CD14-positive monocyte (primary cell): ENCODE results near the gene RCC2. TPM values are rescaled to one million over a fixed set of nuclear protein-coding genes. Genes with fewer than 3 reads are reported as not detected.

Source experiments
- DNase-seq, 3 donors: peaks; one replicate each; pipeline ENCODE4 v3.0.0-alpha.2; 2011 to 2022
- H2AFZ ChIP-seq: 2 replicates; pipeline ENCODE4 v1.6.0; 2012; ENCODE audit warnings: mild to moderate bottlenecking, low read depth, low read length, inconsistent platforms; ENCODE audit not compliant: insufficient read depth, poor library complexity, severe bottlenecking
- H3K27ac ChIP-seq, 2 donors: 1 replicate in 1 of 2; 2 replicates in 1 of 2; pipeline ENCODE4 v1.5.1; 2012 to 2013; ENCODE audit warnings: low read length in 2 of 2, control low read depth in 1 of 2, inconsistent platforms in 1 of 2, low read depth in 1 of 2, mild to moderate bottlenecking in 1 of 2
- H3K27me3 ChIP-seq, 2 donors: one replicate each; pipeline versions ENCODE4 v1.6.0 to v1.6.1; 2011 to 2013; ENCODE audit warnings: low read length in 2 of 2; ENCODE audit not compliant: control insufficient read depth in 2 of 2, insufficient read depth in 2 of 2
- H3K36me3 ChIP-seq, 2 donors: replicated peaks in 1 of 2; 1 replicate in 1 of 2; 2 replicates in 1 of 2; pipeline versions ENCODE4 v1.5.1 to v1.6.1; 2012 to 2013; ENCODE audit warnings: low read length in 2 of 2, control low read depth in 1 of 2, inconsistent platforms in 1 of 2, mild to moderate bottlenecking in 1 of 2; ENCODE audit not compliant: insufficient read depth in 2 of 2, control insufficient read depth in 1 of 2
- H3K4me1 ChIP-seq, 2 donors: 1 replicate in 1 of 2; 2 replicates in 1 of 2; pipeline versions ENCODE4 v1.5.1 to v1.6.1; 2012 to 2013; ENCODE audit warnings: low read length in 2 of 2, control low read depth in 1 of 2, inconsistent platforms in 1 of 2, mild to moderate bottlenecking in 1 of 2, moderate library complexity in 1 of 2; ENCODE audit not compliant: insufficient read depth in 2 of 2, control insufficient read depth in 1 of 2
- H3K4me2 ChIP-seq: replicated peaks from 2 replicates; pipeline ENCODE3; 2012; ENCODE audit warnings: low read length, moderate library complexity, mild to moderate bottlenecking; ENCODE audit not compliant: poor library complexity, severe bottlenecking; ENCODE audit errors: extremely low read depth
- H3K4me3 ChIP-seq, 3 experiments: fragments of 200-600 bp in 1 of 3; sonication (generic) in 1 of 3; replicated peaks in 1 of 3; 1 replicate in 2 of 3; 2 replicates in 1 of 3; pipeline ENCODE4 v1.5.1; 2011 to 2013; ENCODE audit warnings: low read length in 3 of 3, mild to moderate bottlenecking in 3 of 3, control low read depth in 2 of 3, low read depth in 2 of 3, inconsistent platforms in 1 of 3, moderate library complexity in 1 of 3
- H3K79me2 ChIP-seq: 2 replicates; pipeline ENCODE4 v1.6.0; 2012; ENCODE audit warnings: mild to moderate bottlenecking, control low read depth, inconsistent platforms, low read length, moderate library complexity; ENCODE audit not compliant: insufficient read depth
- H3K9ac ChIP-seq: 2 replicates; pipeline ENCODE4 v1.6.0; 2017; ENCODE audit warnings: low read length, mild to moderate bottlenecking; ENCODE audit not compliant: insufficient read depth, poor library complexity, severe bottlenecking
- H3K9me3 ChIP-seq, 2 donors: replicated peaks in 1 of 2; 1 replicate in 1 of 2; 2 replicates in 1 of 2; pipeline versions ENCODE4 v1.5.1 to v1.6.1; 2012 to 2013; ENCODE audit warnings: low read length in 2 of 2, control low read depth in 1 of 2; ENCODE audit not compliant: control insufficient read depth in 1 of 2, insufficient read depth in 1 of 2
- H4K20me1 ChIP-seq: 2 replicates; pipeline ENCODE4 v1.6.0; 2012; ENCODE audit warnings: mild to moderate bottlenecking, low read length, control low read depth, moderate library complexity; ENCODE audit not compliant: insufficient read depth
- H3K27ac Mint-ChIP-seq, 7 donors: one replicate each; pipeline ENCODE4 v1.8.0; 2020; ENCODE audit warnings: mild to moderate bottlenecking in 7 of 7, mixed read lengths in 7 of 7, moderate library complexity in 6 of 7, inconsistent platforms in 2 of 7
- H3K27me3 Mint-ChIP-seq, 3 donors: one replicate each; pipeline ENCODE4 v1.8.0; 2021 to 2022; ENCODE audit warnings: low read depth in 3 of 3, mild to moderate bottlenecking in 3 of 3, mixed read lengths in 3 of 3, moderate library complexity in 3 of 3, inconsistent platforms in 1 of 3
- H3K36me3 Mint-ChIP-seq, 2 donors: one replicate each; pipeline ENCODE4 v1.8.0; 2020; ENCODE audit warnings: mixed read lengths in 2 of 2, inconsistent platforms in 1 of 2, mild to moderate bottlenecking in 1 of 2
- H3K4me1 Mint-ChIP-seq: one replicate; pipeline ENCODE4 v1.8.0; 2020; ENCODE audit warnings: mild to moderate bottlenecking, mixed read lengths
- H3K4me3 Mint-ChIP-seq, 2 donors: one replicate each; pipeline ENCODE4 v1.8.0; 2020; ENCODE audit warnings: mild to moderate bottlenecking in 2 of 2, mixed read lengths in 2 of 2, moderate library complexity in 1 of 2
- H3K9me3 Mint-ChIP-seq, 7 donors: one replicate each; pipeline ENCODE4 v1.8.0; 2020 to 2022; ENCODE audit warnings: mixed read lengths in 7 of 7, mild to moderate bottlenecking in 6 of 7, moderate library complexity in 6 of 7, inconsistent platforms in 2 of 7
- CTCF ChIP-seq: fragments of 200-600 bp; IDR thresholded peaks from one replicate; pipeline ENCODE4 v1.8.0; 2022; ENCODE audit warnings: antibody characterized with exemption, mild to moderate bottlenecking
- WGBS: methylation state at CpG from one replicate; pipeline ENCODE4 v1.1.5; 2013; ENCODE audit warnings: missing lambda C conversion rate; ENCODE audit not compliant: insufficient coverage; 5-methylcytosine and 5-hydroxymethylcytosine counted together
- intact Hi-C, 2 donors: fragments of 100-400 bp; cut with micrococcal nuclease; formaldehyde crosslinking; loops; one replicate each; pipeline versions ENCODE4 v1.15.0 to v1.15.1; 2023
- polyA plus RNA-seq, 3 donors: library from polyadenylated mRNA; depleted of rRNA in 1 of 3; unstranded in 2 of 3; stranded (reverse) in 1 of 3; fragments of 300-500 nt in 2 of 3; fragments of >200 nt in 1 of 3; fragmentation: Illumina TruSeq in 2 of 3; gene quantifications; 1 replicate in 2 of 3; 2 replicates in 1 of 3; pipeline ENCODE4 v1.2.3, GENCODE V29; 2012 to 2021

Gene RCC2
- polyA plus RNA-seq, 3 donors: 22.3 to 66.3 (median 40.9) TPM

- no peak overlapping the region for H3K4me2 ChIP-seq
- no peak overlapping the region for H3K9ac ChIP-seq
- no peak overlapping the region for H2AFZ ChIP-seq
- H3K36me3 ChIP-seq: no peaks in the 10 kb centered on the region
- no peak overlapping the region for H3K27ac ChIP-seq
- DNase-seq: no peak
- H4K20me1 ChIP-seq: no peaks in the 10 kb centered on the region
- peaks cover 7 to 14% (median 9%) of the 10 kb centered on the region in 3 donors for H3K27me3 Mint-ChIP-seq
- no peaks in the 10 kb centered on the region for H3K4me1 ChIP-seq
- 96% methylated on average over 2 of the region's 5 CpGs for WGBS
- no peaks in the 10 kb centered on the region for H3K36me3 Mint-ChIP-seq
- no peaks in the 10 kb centered on the region for H3K9me3 ChIP-seq
- no peaks in the 10 kb centered on the region for H3K79me2 ChIP-seq
- peaks cover 0 to 2% (median 0%) of the 10 kb centered on the region in 7 donors for H3K9me3 Mint-ChIP-seq
- intact Hi-C loops: no loop called here
- H3K27me3 ChIP-seq: no peaks in the 10 kb centered on the region
- H3K27ac Mint-ChIP-seq: no peak overlapping the region
- H3K4me3 ChIP-seq: no peak overlapping the region
- no peak overlapping the region for H3K4me3 Mint-ChIP-seq
- H3K4me1 Mint-ChIP-seq: peaks cover 4% of the 10 kb centered on the region
- no peak for TF ChIP-seq CTCF
These were observed 33.3 kb upstream of the RCC2 start for GRCh38 chr1:17472814-17473213.

GRCh38 chr1:17471393-17471792, 31.9 kb upstream of the RCC2 start:
- H3K4me1 Mint-ChIP-seq: peaks cover 10% of the 10 kb centered on the region
- TF ChIP-seq CTCF: no peak

More at GRCh38 chr1:17471393-17471792, 31.9 kb upstream of the RCC2 start:
- Histone ChIP-seq H3K27ac (no peak overlapping the region), H3K9ac (no peak overlapping the region), H2AFZ (no peak overlapping the region), H3K36me3 (no peaks in the 10 kb centered on the region), H3K79me2 (no peaks in the 10 kb centered on the region), H3K9me3 (no peaks in the 10 kb centered on the region), H4K20me1 (no peaks in the 10 kb centered on the region), H3K27me3 (no peaks in the 10 kb centered on the region), H3K4me3 (no peak overlapping the region), H3K4me1 (peaks cover 0 to 4% of the 10 kb centered on the region in 2 donors), H3K4me2 (no peak overlapping the region)
- Mint-ChIP-seq H3K36me3 (no peaks in the 10 kb centered on the region), H3K27ac (no peak overlapping the region), H3K4me3 (no peak overlapping the region), H3K9me3 (peaks cover 0 to 2% (median 0%) of the 10 kb centered on the region in 7 donors), H3K27me3 (peaks cover 6 to 14% (median 8%) of the 10 kb centered on the region in 3 donors)
- no peak for DNase-seq
- intact Hi-C loops: no loop called here
- 95% methylated on average over 2 of the region's 2 CpGs for WGBS
